CD1c-positive myeloid dendritic cell (primary cell): Measurements from ENCODE around the gene AGPS.

Experiments used
- DNase-seq: peaks from one replicate; pipeline ENCODE4 v3.0.0-alpha.2; 2016; ENCODE audit errors: extremely low spot score

The AGPS gene

DNA sequence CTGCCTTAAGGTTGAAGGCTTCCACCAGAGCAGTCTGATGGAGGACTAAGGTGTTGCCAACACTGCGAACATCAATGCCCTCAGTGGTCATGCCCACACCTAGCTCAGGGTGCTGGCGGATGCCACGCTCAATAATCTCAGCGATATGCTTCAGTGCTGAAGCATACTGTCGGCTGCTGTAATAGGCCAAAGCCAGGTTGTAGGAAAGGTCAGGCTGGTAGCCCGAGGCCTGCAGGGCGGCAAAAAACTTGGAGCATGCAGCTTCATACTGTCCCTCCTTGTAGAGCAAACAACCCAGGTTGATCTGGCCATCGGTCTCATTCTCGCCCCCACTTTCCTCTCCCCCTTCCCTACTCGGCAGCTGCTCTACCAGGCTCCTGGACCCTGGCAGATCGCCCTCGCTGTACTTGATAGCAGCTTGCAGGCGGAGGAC lies 159.4 kb downstream of the AGPS start:
- DNase-seq, result no peak

DNA sequence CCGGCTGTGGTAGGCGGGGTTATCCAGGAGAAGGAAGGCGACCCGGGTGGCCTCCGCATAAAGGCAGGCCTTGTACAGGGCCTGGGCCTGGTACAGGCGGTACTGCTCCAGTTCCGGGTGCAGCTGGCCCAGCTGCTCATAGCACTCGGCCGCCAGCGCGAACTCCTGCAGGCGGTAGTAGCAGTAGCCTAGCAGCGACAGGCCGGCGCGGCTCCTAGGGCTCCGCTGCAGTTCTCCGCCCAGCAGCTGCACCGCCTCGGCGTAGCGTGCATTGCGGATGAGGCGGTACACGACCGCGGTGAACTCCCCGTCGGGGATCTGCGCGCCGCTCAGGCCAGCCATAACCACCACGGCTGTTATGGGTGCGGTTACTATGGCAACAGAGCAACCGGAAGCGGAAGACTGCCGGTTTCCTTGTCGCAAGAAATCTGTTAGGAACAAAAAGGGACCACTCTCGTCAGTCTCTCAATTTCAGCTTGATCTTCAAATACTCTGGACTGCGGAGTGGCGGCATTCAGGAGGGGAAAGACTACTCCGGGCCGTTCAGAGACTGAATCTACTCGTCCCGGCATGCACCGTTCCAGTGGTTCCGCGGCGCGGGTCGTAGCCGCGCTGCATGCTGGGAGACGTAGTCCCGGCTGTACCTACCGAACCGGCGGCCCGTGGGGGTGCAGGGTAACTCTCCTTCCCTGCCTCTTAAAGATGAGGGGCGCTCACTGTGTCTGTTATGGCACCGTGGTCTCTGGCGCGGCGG lies 160.0 kb downstream of the AGPS start:
- DNase-seq, result peak; percentile 96

DNA sequence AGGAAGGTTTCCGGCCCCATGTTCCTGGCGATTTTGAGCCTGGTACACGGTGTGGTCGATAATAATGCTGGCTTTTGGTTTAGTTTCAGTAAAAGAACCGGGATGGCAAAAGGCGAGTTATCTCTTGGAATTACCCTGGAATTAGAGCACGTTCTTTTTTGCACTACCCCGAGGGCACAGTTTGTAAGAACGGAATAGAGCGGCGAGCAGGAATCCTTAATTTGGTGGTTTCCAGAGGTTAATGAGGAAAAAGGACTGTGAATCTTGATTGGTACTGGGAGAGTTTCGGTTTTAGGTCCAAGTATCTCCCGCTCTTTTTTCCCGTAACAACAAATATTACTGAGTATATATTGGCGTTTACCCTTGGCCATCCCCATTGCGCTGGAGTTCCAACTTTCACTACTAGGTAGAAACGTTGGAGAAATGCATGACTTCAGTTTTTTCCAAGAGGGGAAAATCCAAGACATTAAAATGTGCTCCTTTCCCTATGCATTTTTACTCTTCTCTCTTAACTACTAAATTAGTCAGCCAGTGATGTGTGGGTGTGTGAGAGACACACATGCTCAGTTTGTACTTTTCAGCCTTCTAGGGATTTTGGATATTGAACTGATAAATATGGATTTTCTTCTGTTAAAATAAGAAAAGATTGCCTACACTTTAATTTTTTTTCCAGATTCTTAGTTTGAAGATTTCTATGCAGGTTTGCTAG lies 160.8 kb downstream of the AGPS start:
- DNase-seq, result peak; percentile 37

- DNase-seq, result no peak
These were observed 161.8 kb downstream of the AGPS start for GRCh38 chr2:177554365-177554764.

DNA sequence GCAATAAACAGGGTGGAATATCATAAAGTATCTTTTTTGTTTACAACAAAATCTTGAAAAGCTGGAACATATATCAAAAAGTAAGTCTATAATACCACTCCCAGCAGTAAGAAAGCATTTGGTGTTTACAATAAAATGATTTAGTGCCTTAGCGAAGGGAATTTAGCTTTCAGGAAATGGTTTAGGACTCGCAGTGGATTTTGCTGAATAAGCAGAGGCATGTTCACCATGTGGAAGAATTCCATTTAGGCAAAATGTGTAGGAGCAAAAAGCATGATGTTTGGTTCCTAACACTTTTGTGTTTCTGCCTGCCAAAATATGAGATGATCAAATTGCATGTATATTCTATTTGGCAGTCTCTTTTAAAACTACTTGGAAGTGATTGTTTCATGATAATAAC lies 163.6 kb downstream of the AGPS start:
- no peak for DNase-seq

DNA sequence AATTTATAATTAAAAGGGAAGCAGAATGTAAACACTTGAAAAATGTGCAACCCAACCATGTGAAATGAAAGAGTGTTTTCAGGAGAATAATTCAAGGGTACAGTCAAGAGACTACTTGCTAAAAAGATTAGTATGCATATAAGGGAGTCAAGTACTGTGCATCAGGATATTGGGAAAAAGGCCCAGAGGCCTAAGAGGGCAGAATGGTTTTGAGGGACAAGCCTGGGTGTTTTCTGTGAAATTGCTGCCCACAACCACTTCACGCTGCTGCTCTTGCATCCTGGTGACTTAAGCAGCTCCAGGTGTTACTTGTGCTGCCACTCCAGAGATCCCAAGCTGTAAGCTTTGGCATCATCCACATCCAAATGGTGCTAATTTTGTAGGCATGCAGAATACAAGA lies 165.2 kb downstream of the AGPS start:
- DNase-seq, result no peak

- DNase-seq, result no peak
These were observed 167.1 kb downstream of the AGPS start for GRCh38 chr2:177559638-177560037.

GRCh38 chr2:177568390-177568789 lies 175.8 kb downstream of the AGPS start:
- DNase-seq, result no peak

DNA sequence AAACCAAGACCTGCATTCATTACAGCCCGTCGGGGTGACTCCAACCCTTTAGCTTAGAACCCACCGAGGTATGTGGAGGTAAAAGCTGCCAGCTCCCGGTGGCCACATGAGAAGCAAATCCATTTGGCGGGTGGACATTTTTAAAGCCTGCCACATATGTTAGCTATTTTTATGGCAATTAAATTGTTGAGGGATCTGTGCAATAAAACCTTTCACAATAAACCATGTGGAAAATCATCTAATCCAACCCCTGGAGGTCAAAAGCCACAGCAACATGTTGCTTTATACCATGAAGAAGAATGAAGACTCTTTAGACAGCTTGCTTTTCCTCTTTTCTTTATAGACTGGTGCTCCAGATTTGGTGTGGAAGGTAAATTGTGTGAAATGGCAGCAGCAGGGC lies 176.3 kb downstream of the AGPS start:
- no peak for DNase-seq

- no peak for DNase-seq
These were observed 179.7 kb downstream of the AGPS start for GRCh38 chr2:177572236-177572671.

DNA sequence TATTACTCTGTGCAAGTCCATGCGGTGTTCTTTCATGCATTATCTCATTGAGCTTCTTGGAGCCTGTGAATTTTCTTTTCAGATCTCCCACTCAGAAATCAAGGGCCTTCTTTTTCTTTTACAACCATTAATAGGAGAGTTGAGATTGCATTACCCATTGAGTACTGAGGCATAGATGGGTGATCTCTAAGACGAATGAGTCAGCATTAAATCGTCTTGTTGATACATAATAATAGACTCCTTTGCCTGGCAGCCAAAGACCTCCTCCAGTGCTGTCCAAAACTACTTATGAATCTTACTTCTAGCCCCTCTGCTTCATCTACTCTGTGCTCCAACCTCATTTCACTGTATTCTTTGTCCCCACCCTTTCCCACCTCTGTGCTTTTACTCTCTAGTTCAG lies 180.5 kb downstream of the AGPS start:
- DNase-seq, result no peak

DNA sequence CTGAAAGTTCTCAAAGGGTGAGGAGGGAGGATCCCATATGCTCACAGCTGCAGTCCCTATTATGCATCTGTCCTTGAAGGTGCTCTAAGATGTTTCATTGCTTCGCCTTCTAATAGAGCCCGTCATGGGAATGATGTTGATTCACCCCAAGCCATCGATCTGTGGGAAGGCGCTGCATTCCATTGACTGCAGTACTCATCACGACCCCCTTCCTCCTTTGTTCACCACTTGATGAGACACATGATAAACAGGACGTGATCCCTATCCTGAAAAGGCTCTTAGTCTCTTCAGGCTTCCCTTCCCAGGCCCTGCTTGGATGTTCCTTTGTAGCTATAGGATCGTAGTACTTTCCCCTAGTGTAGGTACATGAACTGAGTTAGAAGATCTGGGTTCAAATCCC lies 181.8 kb downstream of the AGPS start:
- no peak for DNase-seq

DNA sequence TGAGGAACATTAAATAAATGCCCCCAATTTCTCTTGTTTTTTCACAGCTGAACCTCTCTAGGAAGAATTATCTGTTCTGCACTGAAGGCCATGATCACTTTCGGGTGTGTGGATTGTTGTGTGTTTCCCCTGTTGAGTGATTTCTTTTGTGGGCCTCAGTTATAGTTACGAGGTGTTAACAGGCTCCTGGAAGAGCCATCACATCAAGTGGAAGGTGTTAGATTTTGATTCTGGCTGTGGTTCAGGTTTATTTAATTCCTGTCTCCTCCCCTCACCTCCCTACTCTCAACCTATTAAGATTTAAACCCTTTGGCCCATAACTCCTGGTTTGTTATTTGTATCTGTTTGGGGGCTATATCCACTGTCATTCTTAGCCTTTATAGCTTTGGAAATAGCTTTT lies 182.8 kb downstream of the AGPS start:
- DNase-seq, result no peak

- DNase-seq, result no peak
These were observed 184.5 kb downstream of the AGPS start for GRCh38 chr2:177577075-177577474.

DNA sequence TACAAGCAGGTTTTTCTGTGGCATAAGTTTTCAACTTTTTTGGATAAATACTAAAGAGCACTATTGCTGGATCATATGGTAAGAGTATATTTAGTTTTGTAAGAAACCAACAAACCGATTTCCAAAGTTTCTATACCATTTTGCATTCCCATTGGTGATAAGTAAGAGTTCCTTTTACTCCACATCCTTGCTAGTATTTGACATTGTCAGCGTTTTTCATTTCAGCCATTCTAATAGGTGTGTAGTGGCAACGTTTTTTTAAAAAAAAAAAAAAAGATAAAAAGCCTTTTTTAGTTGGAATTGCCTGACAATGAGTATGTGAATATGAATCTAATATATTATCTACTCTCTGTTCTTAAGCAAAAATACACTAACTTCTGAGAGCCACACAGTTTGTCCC lies 185.9 kb downstream of the AGPS start:
- DNase-seq, result no peak

- DNase-seq, result no peak
These were observed 187.0 kb downstream of the AGPS start for GRCh38 chr2:177579486-177580036.

DNA sequence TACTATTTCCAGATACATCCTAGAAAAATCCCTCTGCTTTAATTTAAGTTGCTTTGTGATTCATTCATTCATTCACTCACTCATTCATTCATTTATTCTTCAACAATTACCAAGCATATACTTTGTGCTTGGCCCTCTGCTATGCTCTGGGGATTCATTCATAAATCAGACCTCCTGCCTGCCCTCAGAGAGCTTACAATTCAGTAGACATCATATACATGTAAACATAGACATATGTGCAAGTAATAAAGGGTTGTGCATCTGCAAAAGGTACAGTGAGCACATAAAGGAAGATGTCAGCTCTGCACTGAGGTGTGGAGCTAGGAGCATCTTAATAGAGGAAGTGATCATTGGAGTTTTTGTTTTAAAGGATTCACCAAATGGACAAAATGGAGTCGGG lies 189.4 kb downstream of the AGPS start:
- DNase-seq, result no peak

DNA sequence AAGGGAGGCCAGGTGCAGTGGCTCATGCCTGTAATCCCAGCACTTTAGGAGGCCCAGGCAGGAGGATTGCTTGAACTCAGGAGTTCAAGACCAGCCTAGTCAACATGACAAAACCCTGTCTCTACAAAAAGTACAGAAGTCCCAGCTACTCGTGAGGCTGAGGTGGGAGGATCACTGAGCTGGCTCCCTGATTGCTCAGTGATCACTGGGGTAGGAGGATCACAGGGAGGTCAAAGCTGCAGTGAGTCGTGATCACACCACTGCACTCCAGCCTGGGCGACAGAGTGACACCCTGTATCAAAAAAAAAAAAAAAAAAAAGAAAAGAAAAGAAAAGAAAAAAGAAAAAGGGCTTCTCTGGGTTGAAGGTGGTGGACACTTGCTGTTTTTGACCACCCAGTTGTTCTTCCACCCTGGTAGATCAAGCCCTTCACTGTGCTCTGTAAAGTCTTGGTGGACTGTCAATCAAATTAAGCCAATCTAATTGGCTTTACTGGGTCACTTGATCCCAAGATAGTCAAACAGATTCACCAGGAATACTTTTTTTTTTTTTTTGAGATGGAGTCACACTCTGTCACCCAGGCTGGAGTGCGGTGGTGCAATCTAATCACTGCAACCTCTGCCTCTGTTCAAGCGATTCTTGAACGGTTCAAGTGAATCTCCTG lies 191.6 kb downstream of the AGPS start:
- no peak for DNase-seq

GRCh38 chr2:177585234-177585863 lies 192.8 kb downstream of the AGPS start:
- no peak for DNase-seq

GRCh38 chr2:177586154-177586553 lies 193.6 kb downstream of the AGPS start:
- no peak for DNase-seq

GRCh38 chr2:177587371-177587770 lies 194.8 kb downstream of the AGPS start:
- DNase-seq, result no peak

GRCh38 chr2:177588671-177589070 lies 196.1 kb downstream of the AGPS start:
- DNase-seq, result no peak
